ENCODE results near the gene AUTS2.

The AUTS2 gene

DNA sequence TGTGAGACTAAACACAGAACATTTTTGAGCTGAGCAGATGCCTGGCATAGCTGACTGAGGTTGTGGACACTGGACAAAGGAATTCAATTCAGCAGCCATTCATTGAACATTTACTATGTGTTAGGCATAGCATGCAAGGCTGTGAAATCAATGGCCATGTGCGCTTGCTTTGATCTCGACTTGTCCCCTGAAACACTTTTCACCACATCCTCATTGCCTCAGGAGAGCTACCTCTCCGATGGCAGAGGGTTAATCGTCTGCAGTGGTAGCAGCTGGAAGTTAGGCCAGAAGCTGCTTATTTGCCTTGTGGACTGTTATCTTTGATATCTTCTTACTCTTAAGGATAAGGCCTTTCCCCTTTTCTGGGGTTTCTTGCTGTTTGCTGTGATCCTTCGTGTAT, 297.8 kb downstream of the AUTS2 start:
- Histone ChIP-seq H3K4me1 (no peaks in the 10 kb centered on the region), H3K27ac (no peak overlapping the region), H3K27me3 (no peaks in the 10 kb centered on the region), H3K36me3 (no peaks in the 10 kb centered on the region), H3K9me3 (no peaks in the 10 kb centered on the region), H3K4me3 (no peak overlapping the region)
- intact Hi-C loops (cut with DNase I; ENCODE audit: low total_unique reads): no loop called here
- TF ChIP-seq, protein P1, sequence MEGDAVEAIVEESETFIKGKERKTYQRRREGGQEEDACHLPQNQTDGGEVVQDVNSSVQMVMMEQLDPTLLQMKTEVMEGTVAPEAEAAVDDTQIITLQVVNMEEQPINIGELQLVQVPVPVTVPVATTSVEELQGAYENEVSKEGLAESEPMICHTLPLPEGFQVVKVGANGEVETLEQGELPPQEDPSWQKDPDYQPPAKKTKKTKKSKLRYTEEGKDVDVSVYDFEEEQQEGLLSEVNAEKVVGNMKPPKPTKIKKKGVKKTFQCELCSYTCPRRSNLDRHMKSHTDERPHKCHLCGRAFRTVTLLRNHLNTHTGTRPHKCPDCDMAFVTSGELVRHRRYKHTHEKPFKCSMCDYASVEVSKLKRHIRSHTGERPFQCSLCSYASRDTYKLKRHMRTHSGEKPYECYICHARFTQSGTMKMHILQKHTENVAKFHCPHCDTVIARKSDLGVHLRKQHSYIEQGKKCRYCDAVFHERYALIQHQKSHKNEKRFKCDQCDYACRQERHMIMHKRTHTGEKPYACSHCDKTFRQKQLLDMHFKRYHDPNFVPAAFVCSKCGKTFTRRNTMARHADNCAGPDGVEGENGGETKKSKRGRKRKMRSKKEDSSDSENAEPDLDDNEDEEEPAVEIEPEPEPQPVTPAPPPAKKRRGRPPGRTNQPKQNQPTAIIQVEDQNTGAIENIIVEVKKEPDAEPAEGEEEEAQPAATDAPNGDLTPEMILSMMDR (IDR thresholded peaks at IDR 0.05): no peak
- no peak for DNase-seq

DNA sequence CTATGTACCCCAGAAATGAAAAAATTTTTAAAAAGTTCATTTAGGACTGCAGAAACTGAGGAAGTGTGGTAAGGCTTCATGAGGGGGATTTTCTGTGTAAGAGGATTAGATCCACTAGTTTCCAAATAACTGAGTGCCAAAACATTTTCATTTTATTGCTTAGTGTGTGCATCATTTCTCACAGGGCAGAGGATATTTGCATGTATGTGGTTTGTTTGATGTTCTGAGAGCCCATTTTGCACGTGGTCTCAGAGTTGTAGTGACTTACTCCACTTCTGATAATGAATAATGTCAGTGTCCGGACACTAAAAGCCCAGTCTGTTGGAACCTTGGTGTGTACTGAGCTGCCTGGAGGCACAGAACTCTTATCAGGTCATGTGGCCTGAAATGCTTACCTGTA, 299.9 kb downstream of the AUTS2 start:
- Histone ChIP-seq H3K4me1 (no peaks in the 10 kb centered on the region), H3K9me3 (no peaks in the 10 kb centered on the region), H3K27me3 (no peaks in the 10 kb centered on the region), H3K4me3 (no peak overlapping the region), H3K27ac (no peak overlapping the region), H3K36me3 (no peaks in the 10 kb centered on the region)
- intact Hi-C loops (cut with DNase I; ENCODE audit: low total_unique reads): no loop called here
- no peak for DNase-seq
- TF ChIP-seq, protein P1 (IDR thresholded peaks at IDR 0.05): no peak

DNA sequence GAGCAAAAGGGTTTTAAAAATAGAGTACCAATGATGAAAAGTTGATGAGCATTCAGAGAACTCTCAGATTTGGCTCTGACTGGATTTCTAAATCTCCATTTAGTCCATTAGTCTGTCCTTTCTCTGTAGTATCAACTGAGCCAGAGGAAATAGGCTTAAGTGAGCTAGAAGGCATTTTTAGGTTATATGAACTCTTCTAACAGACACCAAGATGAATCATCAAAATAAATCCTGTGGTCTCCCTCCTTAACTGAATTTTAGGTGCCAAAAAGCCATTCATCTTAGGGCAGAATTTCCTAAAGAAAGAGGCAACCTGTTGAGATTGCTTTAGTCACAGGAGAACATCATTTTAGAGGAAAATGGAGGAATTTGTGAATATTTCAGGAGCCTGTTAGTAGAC, 305.1 kb downstream of the AUTS2 start:
- TF ChIP-seq, protein P1 (IDR thresholded peaks at IDR 0.05): no peak
- Histone ChIP-seq H3K4me3 (no peak overlapping the region), H3K27me3 (no peaks in the 10 kb centered on the region), H3K36me3 (no peaks in the 10 kb centered on the region), H3K9me3 (no peaks in the 10 kb centered on the region), H3K4me1 (no peaks in the 10 kb centered on the region), H3K27ac (no peak overlapping the region)
- intact Hi-C loops (cut with DNase I; ENCODE audit: low total_unique reads): no loop called here
- no peak for DNase-seq

DNA sequence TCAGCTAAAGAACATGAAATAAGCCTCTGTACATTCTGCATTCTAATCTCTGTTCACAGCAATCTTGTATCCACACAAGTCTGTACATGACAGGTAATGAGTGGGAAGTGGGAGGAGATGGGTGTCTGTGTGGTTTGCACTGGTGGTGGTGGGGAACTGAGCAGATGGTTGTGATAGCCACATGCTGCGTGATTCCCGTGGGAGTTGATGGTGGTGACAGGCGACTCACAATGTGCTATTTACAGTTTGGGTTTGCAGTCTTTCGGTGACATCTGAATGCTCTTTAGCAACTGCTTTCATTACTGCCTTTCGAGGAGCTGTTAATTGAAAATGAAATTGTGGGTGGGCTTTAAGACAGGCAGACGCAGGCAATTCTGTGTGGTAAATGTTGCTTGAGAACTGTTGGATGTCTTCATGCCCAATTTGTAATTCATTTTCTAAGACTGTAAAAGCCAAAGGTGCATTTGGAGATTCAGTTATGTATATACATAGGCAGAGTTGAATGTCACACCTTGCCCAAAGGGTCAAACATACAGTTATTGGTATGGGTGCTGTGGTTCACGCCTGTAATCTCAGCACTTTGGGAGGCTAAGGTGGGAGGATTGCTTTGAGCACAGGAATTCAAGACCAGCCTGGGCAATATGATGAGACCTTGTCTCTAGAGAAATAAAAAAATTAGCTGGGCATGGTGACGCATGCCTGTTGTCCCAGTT, 308.2 kb downstream of the AUTS2 start:
- H3K4me1 ChIP-seq: no peaks in the 10 kb centered on the region

DNA sequence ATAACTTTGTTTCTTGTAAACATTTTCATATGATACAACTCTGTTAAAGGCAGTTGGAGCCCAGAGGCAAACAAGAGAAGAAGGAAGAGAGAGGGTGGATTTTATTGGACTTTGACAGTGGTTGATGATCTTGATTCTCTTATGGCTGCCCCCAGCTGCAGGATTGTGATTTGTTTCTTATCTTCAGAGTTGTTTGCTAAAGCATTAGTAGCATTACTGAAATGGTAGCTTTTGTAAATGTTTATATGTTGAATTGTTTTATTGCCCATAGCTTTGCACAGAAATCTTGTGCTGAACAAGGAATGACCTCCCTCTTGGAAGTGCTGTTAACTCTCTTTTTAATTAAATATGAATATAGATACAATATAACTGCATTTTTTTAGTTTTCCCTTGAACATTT, 309.4 kb downstream of the AUTS2 start:
- Histone ChIP-seq H3K4me3 (no peak overlapping the region), H3K27ac (no peak overlapping the region), H3K36me3 (no peaks in the 10 kb centered on the region), H3K27me3 (no peaks in the 10 kb centered on the region), H3K9me3 (no peaks in the 10 kb centered on the region), H3K4me1 (no peaks in the 10 kb centered on the region)
- no peak for DNase-seq
- intact Hi-C loops (cut with DNase I; ENCODE audit: low total_unique reads): no loop called here
- TF ChIP-seq, protein P1 (IDR thresholded peaks at IDR 0.05): no peak

More for the DNA sequence above, 308.2 kb downstream of the AUTS2 start:
- H3K36me3 ChIP-seq: no peaks in the 10 kb centered on the region
- no peaks in the 10 kb centered on the region for H3K27me3 ChIP-seq
- H3K9me3 ChIP-seq: no peaks in the 10 kb centered on the region
- DNase-seq: no peak
- intact Hi-C loops (cut with DNase I; ENCODE audit: low total_unique reads): no loop called here
- H3K4me3 ChIP-seq: no peak overlapping the region
- no peak overlapping the region for H3K27ac ChIP-seq
- TF ChIP-seq, protein P1 (IDR thresholded peaks at IDR 0.05): no peak

DNA sequence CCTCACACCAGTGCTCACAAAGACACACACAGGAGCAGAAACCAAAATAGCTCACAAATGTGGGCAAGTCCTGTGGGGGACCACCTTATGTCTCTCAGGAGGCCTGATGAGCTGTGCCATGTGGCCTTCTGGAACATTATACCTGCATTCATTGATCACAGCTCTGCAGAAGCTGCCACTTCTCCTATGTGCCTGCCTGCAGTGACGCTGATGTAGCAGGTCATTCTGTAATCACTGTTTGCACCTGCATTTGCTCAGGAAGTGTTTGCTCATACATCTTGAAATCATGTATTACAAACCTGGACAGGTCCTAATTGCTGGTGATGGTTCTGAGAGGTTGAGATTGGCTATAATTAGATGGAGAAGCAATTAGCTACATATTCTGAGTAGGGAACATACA, 310.2 kb downstream of the AUTS2 start:
- H3K27ac ChIP-seq: no peak overlapping the region
- DNase-seq: no peak
- no peaks in the 10 kb centered on the region for H3K27me3 ChIP-seq
- intact Hi-C loops (cut with DNase I; ENCODE audit: low total_unique reads): no loop called here
- no peaks in the 10 kb centered on the region for H3K36me3 ChIP-seq
- no peaks in the 10 kb centered on the region for H3K4me1 ChIP-seq
- H3K9me3 ChIP-seq: no peaks in the 10 kb centered on the region
- TF ChIP-seq, protein P1 (IDR thresholded peaks at IDR 0.05): no peak
- no peak overlapping the region for H3K4me3 ChIP-seq
